Keratinocyte (primary cell): ENCODE measurements around the gene NELL1. TPM values are rescaled to one million over a fixed set of nuclear protein-coding genes. Genes with fewer than 3 reads are reported as not detected.

Source experiments
- DNase-seq: peaks from one replicate; pipeline ENCODE4 v3.0.0-alpha.2; 2011; ENCODE audit warnings: low read depth, missing footprints, low spot score
- FAIRE-seq: peaks from 2 replicates; lab custom pipeline; 2011; peaks lifted over from hg19 to GRCh38; lab: Jason Lieb, UNC
- H2AFZ ChIP-seq: 2 replicates; pipeline ENCODE4 v1.6.0; 2012; ENCODE audit warnings: low read length, control low read depth, inconsistent platforms; ENCODE audit not compliant: control insufficient read depth
- H3K27ac ChIP-seq: 2 replicates; pipeline ENCODE4 v1.5.1; 2011; ENCODE audit warnings: low read length; ENCODE audit not compliant: control insufficient read depth, insufficient read depth
- H3K27me3 ChIP-seq: 3 replicates; pipeline ENCODE4 v1.6.0; 2011; ENCODE audit warnings: low read length; ENCODE audit not compliant: control insufficient read depth, insufficient read depth; ENCODE audit errors: extremely low read depth
- H3K36me3 ChIP-seq, 2 experiments: 2 replicates in 1 of 2; 3 replicates in 1 of 2; pipeline ENCODE4 v1.5.1; 2011; ENCODE audit warnings: low read length in 2 of 2, mild to moderate bottlenecking in 1 of 2; ENCODE audit not compliant: control insufficient read depth in 2 of 2, insufficient read depth in 2 of 2; ENCODE audit errors: extremely low read depth in 1 of 2
- H3K4me1 ChIP-seq: 3 replicates; pipeline ENCODE4 v1.5.1; 2011; ENCODE audit warnings: low read length; ENCODE audit not compliant: control insufficient read depth, insufficient read depth; ENCODE audit errors: extremely low read depth
- H3K4me2 ChIP-seq: 3 replicates; pipeline ENCODE4 v1.6.0; 2011; ENCODE audit warnings: low read depth, low read length; ENCODE audit not compliant: control insufficient read depth, insufficient read depth; ENCODE audit errors: extremely low read depth
- H3K4me3 ChIP-seq, 3 experiments: fragments of 200-600 bp in 1 of 3; sonication (generic) in 1 of 3; 2 replicates in 2 of 3; 3 replicates in 1 of 3; pipeline ENCODE4 v1.5.1; 2011 to 2016; ENCODE audit warnings: low read length in 3 of 3, mild to moderate bottlenecking in 3 of 3, control low read depth in 2 of 3, inconsistent platforms in 1 of 3, low read depth in 1 of 3, mixed read lengths in 1 of 3, mixed run types in 1 of 3, moderate library complexity in 1 of 3; ENCODE audit not compliant: control insufficient read depth in 2 of 3, insufficient read depth in 2 of 3; ENCODE audit errors: extremely low read depth in 1 of 3
- H3K79me2 ChIP-seq: 2 replicates; pipeline ENCODE4 v1.6.0; 2012; ENCODE audit warnings: low read length; ENCODE audit not compliant: control insufficient read depth, insufficient read depth
- H3K9ac ChIP-seq: 3 replicates; pipeline ENCODE4 v1.6.0; 2011; ENCODE audit warnings: low read length; ENCODE audit not compliant: control insufficient read depth, insufficient read depth; ENCODE audit errors: extremely low read depth
- H3K9me1 ChIP-seq: 3 replicates; pipeline ENCODE4 v1.6.0; 2011; ENCODE audit warnings: low read length; ENCODE audit not compliant: control insufficient read depth, insufficient read depth; ENCODE audit errors: extremely low read depth
- H3K9me3 ChIP-seq: 2 replicates; pipeline ENCODE4 v1.5.1; 2012; ENCODE audit warnings: low read depth, low read length; ENCODE audit not compliant: control insufficient read depth
- H4K20me1 ChIP-seq: 3 replicates; pipeline ENCODE4 v1.6.0; 2011; ENCODE audit warnings: low read length; ENCODE audit not compliant: control insufficient read depth, insufficient read depth; ENCODE audit errors: extremely low read depth
- CTCF ChIP-seq, 3 experiments: IDR thresholded peaks in 1 of 3; conservative IDR thresholded peaks in 1 of 3; optimal IDR thresholded peaks in 1 of 3; 2 replicates in 2 of 3; 3 replicates in 1 of 3; pipeline versions ENCODE3 to v1.5.1; 2011; ENCODE audit warnings: low read length in 3 of 3, mild to moderate bottlenecking in 3 of 3, moderate library complexity in 2 of 3, control low read depth in 1 of 3, inconsistent platforms in 1 of 3; ENCODE audit not compliant: insufficient read depth in 2 of 3; ENCODE audit errors: extremely low read depth in 1 of 3
- EZH2 ChIP-seq: IDR thresholded peaks from one replicate; pipeline ENCODE4 v1.6.1; 2012; ENCODE audit warnings: inconsistent platforms, mild to moderate bottlenecking, low read length, moderate library complexity
- dilution Hi-C: fragments of 300-500 bp; cut with MboI; formaldehyde crosslinking; loops from one replicate; pipeline ENCODE4 v1.7.0; 2020; ENCODE audit warnings: low sequenced_read_pairs; ENCODE audit not compliant: extremely low pct_ligation_motif_present
- polyA plus RNA-seq, 5 experiments: library from polyadenylated mRNA; depleted of rRNA in 3 of 5; stranded (reverse) in 3 of 5; stranded (forward) in 1 of 5; unstranded in 1 of 5; fragments of >200 nt; gene quantifications; 1 replicate in 1 of 5; 2 replicates in 3 of 5; 3 replicates in 1 of 5; pipeline versions ENCODE4 v1.2.1 to v1.2.3, GENCODE V29; 2011 to 2012; ENCODE audit warnings: missing spikeins in 2 of 5, low read depth in 1 of 5, low replicate concordance in 1 of 5

The NELL1 gene
- polyA plus RNA-seq, 1 donor (not counting 4 experiments of a cell fraction or from before 2014, with no cell fraction given) = not detected

- H3K9ac ChIP-seq = no peak overlapping the region
- FAIRE-seq (no peak), DNase-seq (no peak)
- H3K9me3 ChIP-seq = no peaks in the 10 kb centered on the region
- H3K4me3 ChIP-seq = no peak overlapping the region
- peaks cover 9% of the 10 kb centered on the region for H3K27me3 ChIP-seq
- H3K4me2 ChIP-seq = no peak overlapping the region
- no peaks in the 10 kb centered on the region for H3K36me3 ChIP-seq
- dilution Hi-C loops = no loop called here
- TF ChIP-seq EZH2 = no peak
- no peak for TF ChIP-seq CTCF (optimal IDR thresholded peaks at IDR 0.05 in 1 of 3, IDR thresholded peaks at IDR 0.05 in 1 of 3, conservative IDR thresholded peaks at IDR 0.05 in 1 of 3; ENCODE audit: extremely low read depth in 1 of 3, insufficient read depth in 2 of 3, low read length in 3 of 3)
- H3K27ac ChIP-seq = no peak overlapping the region
- no peaks in the 10 kb centered on the region for H4K20me1 ChIP-seq
- no peaks in the 10 kb centered on the region for H3K9me1 ChIP-seq
- no peaks in the 10 kb centered on the region for H3K4me1 ChIP-seq
- no peaks in the 10 kb centered on the region for H3K79me2 ChIP-seq
- H2AFZ ChIP-seq = no peak overlapping the region
Observed at GRCh38 chr11:20639688-20640087, 29.7 kb upstream of the NELL1 start.

- Histone ChIP-seq H3K36me3 (no peaks in the 10 kb centered on the region), H3K4me2 (no peak overlapping the region), H3K4me1 (no peaks in the 10 kb centered on the region), H2AFZ (no peak overlapping the region), H3K9me3 (no peaks in the 10 kb centered on the region), H3K9ac (no peak overlapping the region), H3K27ac (no peak overlapping the region), H3K9me1 (no peaks in the 10 kb centered on the region), H3K27me3 (peaks cover 9% of the 10 kb centered on the region), H4K20me1 (no peaks in the 10 kb centered on the region), H3K4me3 (no peak overlapping the region), H3K79me2 (no peaks in the 10 kb centered on the region)
- DNase-seq (no peak), FAIRE-seq (no peak)
- TF ChIP-seq CTCF (optimal IDR thresholded peaks at IDR 0.05 in 1 of 3, IDR thresholded peaks at IDR 0.05 in 1 of 3, conservative IDR thresholded peaks at IDR 0.05 in 1 of 3; ENCODE audit: extremely low read depth in 1 of 3, insufficient read depth in 2 of 3, low read length in 3 of 3) = no peak
- TF ChIP-seq EZH2 = no peak
- dilution Hi-C loops = no loop called here
Observed at GRCh38 chr11:20640401-20640800, 29.0 kb upstream of the NELL1 start.
